ENCODE data around the gene COA3. TPM values are rescaled to one million over a fixed set of nuclear protein-coding genes. Genes with fewer than 3 reads are reported as not detected.

The COA3 gene
- total RNA-seq, 4 donors from 2014 or later, result 39.9 to 82.7 (median 71.2) TPM

- no peak for TF ChIP-seq CTCF (IDR thresholded peaks at IDR 0.05)
- DNase-seq (ENCODE audit: low spot score) (no peak), ATAC-seq (ENCODE audit: low FRiP score) (no peak)
Observed at GRCh38 chr17:42797067-42798007, 1.2 kb downstream of the COA3 start.

GRCh38 chr17:42796066-42796758 is 2.3 kb downstream of the COA3 start:
- no peak for ATAC-seq (ENCODE audit: low FRiP score)
- DNase-seq (ENCODE audit: low spot score), result no peak
- no peak for TF ChIP-seq CTCF (IDR thresholded peaks at IDR 0.05)

- no peak for TF ChIP-seq CTCF (IDR thresholded peaks at IDR 0.05)
- DNase-seq (ENCODE audit: low spot score), result no peak
Observed at GRCh38 chr17:42795465-42795864, 3.0 kb downstream of the COA3 start.

GRCh38 chr17:42795061-42795460 is 3.4 kb downstream of the COA3 start:
- DNase-seq (ENCODE audit: low spot score), result no peak
- no peak for TF ChIP-seq CTCF (IDR thresholded peaks at IDR 0.05)
- no peak for ATAC-seq (ENCODE audit: low FRiP score)

More at GRCh38 chr17:42795465-42795864, 3.0 kb downstream of the COA3 start:
- no peak for ATAC-seq (ENCODE audit: low FRiP score)

GRCh38 chr17:42792545-42792944 is 6.0 kb downstream of the COA3 start:
- DNase-seq (ENCODE audit: low spot score), result no peak
- ATAC-seq (ENCODE audit: low FRiP score), result no peak
- no peak for TF ChIP-seq CTCF (IDR thresholded peaks at IDR 0.05)

- ATAC-seq (ENCODE audit: low FRiP score) (no peak), DNase-seq (ENCODE audit: low spot score) (no peak)
- no peak for TF ChIP-seq CTCF (IDR thresholded peaks at IDR 0.05)
Observed at GRCh38 chr17:42791948-42792347, 6.6 kb downstream of the COA3 start.
